GM12891 (cell line): Measurements from ENCODE around the gene FAM20C.

ENCODE experiments used
- PAX5 ChIP-seq: IDR thresholded peaks from 2 replicates; pipeline ENCODE4 v1.6.1; 2011; ENCODE audit warnings: low read length, moderate library complexity, mild to moderate bottlenecking; ENCODE audit not compliant: insufficient read depth, severe bottlenecking
- POLR2A ChIP-seq: IDR thresholded peaks from 2 replicates; pipeline ENCODE4 v1.6.1; 2011; ENCODE audit warnings: low read depth, low read length, control low read depth
- POLR2AphosphoS5 ChIP-seq: IDR thresholded peaks from 2 replicates; pipeline ENCODE4 v1.6.1; 2011; ENCODE audit warnings: low read depth, low read length, control low read depth
- POU2F2 ChIP-seq: IDR thresholded peaks from 2 replicates; pipeline ENCODE4 v1.6.1; 2011; ENCODE audit warnings: low read depth, mild to moderate bottlenecking, control low read depth, low read length, moderate library complexity
- SPI1 ChIP-seq: IDR thresholded peaks from 2 replicates; pipeline ENCODE4 v1.6.1; 2011; ENCODE audit warnings: low read depth, low read length, control low read depth
- TAF1 ChIP-seq: IDR thresholded peaks from 2 replicates; pipeline ENCODE4 v1.6.1; 2011; ENCODE audit warnings: low read depth, low read length, control low read depth

DNA sequence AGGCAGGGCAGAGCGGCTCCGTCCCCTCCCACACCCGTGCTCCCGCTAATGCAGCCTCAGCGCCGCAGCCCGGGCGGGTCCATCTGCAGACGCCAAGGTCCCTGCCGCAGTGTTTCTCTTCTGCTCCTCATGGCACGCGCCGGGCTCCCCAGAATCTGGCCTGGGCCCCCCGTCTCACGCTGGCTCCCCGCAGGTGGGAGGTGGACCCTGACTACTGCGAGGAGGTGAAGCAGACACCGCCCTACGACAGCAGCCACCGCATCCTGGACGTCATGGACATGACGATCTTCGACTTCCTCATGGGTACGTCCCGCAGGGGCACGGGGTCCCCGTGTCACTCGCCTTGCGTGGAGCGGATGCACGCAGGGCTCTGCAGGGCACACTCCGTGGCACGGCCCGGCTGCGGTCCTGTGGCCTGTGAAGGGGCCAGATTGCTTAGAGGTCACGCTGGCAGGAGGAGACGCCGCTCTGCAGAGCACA is 64.1 kb downstream of the FAM20C start:
- TF ChIP-seq POLR2AphosphoS5 (no peak), TAF1 (no peak), POLR2A (no peak), SPI1 (no peak), PAX5 (no peak), POU2F2 (no peak)
